Endothelial cell of umbilical vein (primary cell): Measurements from ENCODE around the gene GMPR2. TPM values are rescaled to one million over a fixed set of nuclear protein-coding genes. Genes with fewer than 3 reads are reported as not detected.

ENCODE experiments used
- BruUV-seq: library from RNA; stranded (reverse); fragments of 400-500 nt; replicated peaks from 2 replicates; lab custom pipeline; 2021; lab: Mats Ljungman, UMichigan
- CTCF ChIA-PET: fragments of 300-600, 350-600 bp; sonication (Branson Sonifier 250); formaldehyde crosslinking; loops from one replicate; lab custom pipeline; 2021; ENCODE audit warnings: antibody characterized with exemption, inconsistent platforms; lab: Charles Lee
- POLR2A ChIA-PET: fragments of 300-600, 350-600 bp; sonication (Branson Sonifier 250); formaldehyde crosslinking; loops from one replicate; lab custom pipeline; 2021; ENCODE audit warnings: antibody characterized with exemption, inconsistent platforms; lab: Charles Lee
- DNase-seq: peaks from one replicate; pipeline ENCODE4 v3.0.0-alpha.2; 2011; ENCODE audit warnings: low read depth, low spot score
- FAIRE-seq: peaks from 2 replicates; lab custom pipeline; 2011; peaks lifted over from hg19 to GRCh38; lab: Jason Lieb, UNC
- H2AFZ ChIP-seq: 2 replicates; pipeline ENCODE4 v1.6.0; 2012; ENCODE audit warnings: low read depth, low read length, control low read depth, inconsistent platforms
- H3K27ac ChIP-seq: 2 replicates; pipeline ENCODE4 v1.5.1; 2011; ENCODE audit warnings: low read depth, mild to moderate bottlenecking, control low read depth, low read length, moderate library complexity; ENCODE audit not compliant: insufficient read depth
- H3K27me3 ChIP-seq, 2 experiments: 2 replicates each; pipeline versions ENCODE4 v1.6.0 to v1.6.1; 2011; ENCODE audit warnings: low read length in 2 of 2, mixed read lengths in 1 of 2; ENCODE audit not compliant: control insufficient read depth in 2 of 2, insufficient read depth in 2 of 2
- H3K36me3 ChIP-seq, 2 experiments: 2 replicates in 1 of 2; 3 replicates in 1 of 2; pipeline ENCODE4 v1.5.1; 2011; ENCODE audit warnings: low read length in 2 of 2, mild to moderate bottlenecking in 1 of 2, moderate library complexity in 1 of 2; ENCODE audit not compliant: control insufficient read depth in 2 of 2, insufficient read depth in 2 of 2; ENCODE audit errors: extremely low read depth in 1 of 2
- H3K4me1 ChIP-seq: 3 replicates; pipeline ENCODE4 v1.5.1; 2011; ENCODE audit warnings: mild to moderate bottlenecking, low read length; ENCODE audit not compliant: control insufficient read depth, insufficient read depth; ENCODE audit errors: extremely low read depth
- H3K4me2 ChIP-seq: 2 replicates; pipeline ENCODE4 v1.6.1; 2011; ENCODE audit warnings: low read length, control low read depth, mixed read lengths; ENCODE audit not compliant: insufficient read depth
- H3K4me3 ChIP-seq, 3 experiments: fragments of 200-600 bp in 1 of 3; sonication (generic), shearing (Covaris generic) in 1 of 3; replicated peaks in 1 of 3; 2 replicates each; pipeline ENCODE4 v1.5.1; 2011 to 2016; ENCODE audit warnings: control low read depth in 3 of 3, low read length in 3 of 3, mild to moderate bottlenecking in 2 of 3, inconsistent platforms in 1 of 3, low read depth in 1 of 3, moderate library complexity in 1 of 3; ENCODE audit not compliant: insufficient read depth in 1 of 3
- H3K79me2 ChIP-seq: 2 replicates; pipeline ENCODE4 v1.6.0; 2012; ENCODE audit warnings: low read length, inconsistent platforms; ENCODE audit not compliant: control insufficient read depth, insufficient read depth
- H3K9ac ChIP-seq: replicated peaks from 2 replicates; pipeline ENCODE3; 2011; ENCODE audit warnings: low read length, control low read depth; ENCODE audit not compliant: insufficient read depth; ENCODE audit errors: extremely low read depth
- H3K9me1 ChIP-seq: replicated peaks from 3 replicates; pipeline ENCODE4 v1.6.0; 2011; ENCODE audit warnings: mild to moderate bottlenecking, low read length; ENCODE audit not compliant: control insufficient read depth, insufficient read depth; ENCODE audit errors: extremely low read depth
- H3K9me3 ChIP-seq: replicated peaks from 2 replicates; pipeline ENCODE4 v1.5.1; 2012; ENCODE audit warnings: low read length, inconsistent platforms; ENCODE audit not compliant: control insufficient read depth, insufficient read depth
- H4K20me1 ChIP-seq: replicated peaks from 2 replicates; pipeline ENCODE3; 2011; ENCODE audit warnings: mild to moderate bottlenecking, low read length; ENCODE audit not compliant: control insufficient read depth, insufficient read depth; ENCODE audit errors: extremely low read depth
- EZH2 ChIP-seq: IDR thresholded peaks from 2 replicates; pipeline ENCODE4 v1.6.1; 2012; ENCODE audit warnings: borderline replicate concordance, low read depth, mild to moderate bottlenecking, moderate library complexity, low read length, inconsistent platforms; ENCODE audit not compliant: severe bottlenecking
- FOS ChIP-seq: IDR thresholded peaks from 2 replicates; pipeline ENCODE4 v1.6.1; 2011; ENCODE audit warnings: mild to moderate bottlenecking, low read length, moderate library complexity, borderline replicate concordance; ENCODE audit not compliant: insufficient read depth
- GATA2 ChIP-seq: IDR thresholded peaks from 2 replicates; pipeline ENCODE4 v1.7.0; 2011; ENCODE audit warnings: low read depth, mild to moderate bottlenecking, moderate library complexity, mixed read lengths, low read length; ENCODE audit not compliant: insufficient read length, insufficient read depth
- JUN ChIP-seq: IDR thresholded peaks from 2 replicates; pipeline ENCODE4 v1.6.1; 2011; ENCODE audit warnings: borderline replicate concordance, low read depth; ENCODE audit not compliant: insufficient read length, insufficient read depth
- MYC ChIP-seq: IDR thresholded peaks from one replicate; pipeline ENCODE4 v1.6.1; 2011; ENCODE audit warnings: mild to moderate bottlenecking, low read depth, low read length
- POLR2A ChIP-seq: IDR thresholded peaks from 2 replicates; pipeline ENCODE4 v1.6.1; 2012; ENCODE audit warnings: low read depth, mild to moderate bottlenecking, control low read depth, low read length
- POLR2AphosphoS5 ChIP-seq: IDR thresholded peaks from 2 replicates; pipeline ENCODE4 v1.6.1; 2012; ENCODE audit warnings: low read depth, mild to moderate bottlenecking, control low read depth, low read length, moderate library complexity; ENCODE audit not compliant: insufficient read depth
- dilution Hi-C: fragments of 300-500 bp; cut with MboI; formaldehyde crosslinking; loops from one replicate; pipeline ENCODE4 v1.15.0; 2019; ENCODE audit warnings: low sequenced_read_pairs; ENCODE audit not compliant: extremely low pct_ligation_motif_present
- intact Hi-C: fragments of 100-400 bp; cut with micrococcal nuclease; formaldehyde crosslinking; loops from one replicate; pipeline ENCODE4 v1.10.0; 2022
- polyA plus RNA-seq, 4 experiments: library from polyadenylated mRNA; depleted of rRNA in 3 of 4; stranded (reverse) in 3 of 4; unstranded in 1 of 4; fragments of >200 nt; gene quantifications; 2 replicates each; pipeline versions ENCODE4 v1.2.1 to v1.2.3, GENCODE V29; 2011 to 2012; ENCODE audit warnings: missing spikeins in 1 of 4
- total RNA-seq: library from RNA; stranded (reverse); gene quantifications from 2 replicates; pipeline ENCODE4 v1.2.3, GENCODE V29; 2021
- TF ChIP-seq, protein P1 (sequence below), 2 donors: IDR thresholded peaks; 1 replicate in 1 of 2; 2 replicates in 1 of 2; pipeline ENCODE4 v1.5.1; 2011; ENCODE audit warnings: low read length in 2 of 2, mild to moderate bottlenecking in 2 of 2, moderate library complexity in 2 of 2, control low read depth in 1 of 2, inconsistent platforms in 1 of 2, low read depth in 1 of 2; ENCODE audit not compliant: insufficient read depth in 1 of 2; ENCODE audit errors: extremely low read depth in 1 of 2
- TF ChIP-seq, protein P2 (sequence below): IDR thresholded peaks from 2 replicates; pipeline ENCODE4 v1.6.1; 2011; ENCODE audit not compliant: insufficient read depth, insufficient read length

GMPR2 gene
- total and polyA plus RNA-seq, 2 donors (not counting 3 experiments of a cell fraction or from before 2014, with no cell fraction given) = 58.1 to 61.8 TPM

DNA sequence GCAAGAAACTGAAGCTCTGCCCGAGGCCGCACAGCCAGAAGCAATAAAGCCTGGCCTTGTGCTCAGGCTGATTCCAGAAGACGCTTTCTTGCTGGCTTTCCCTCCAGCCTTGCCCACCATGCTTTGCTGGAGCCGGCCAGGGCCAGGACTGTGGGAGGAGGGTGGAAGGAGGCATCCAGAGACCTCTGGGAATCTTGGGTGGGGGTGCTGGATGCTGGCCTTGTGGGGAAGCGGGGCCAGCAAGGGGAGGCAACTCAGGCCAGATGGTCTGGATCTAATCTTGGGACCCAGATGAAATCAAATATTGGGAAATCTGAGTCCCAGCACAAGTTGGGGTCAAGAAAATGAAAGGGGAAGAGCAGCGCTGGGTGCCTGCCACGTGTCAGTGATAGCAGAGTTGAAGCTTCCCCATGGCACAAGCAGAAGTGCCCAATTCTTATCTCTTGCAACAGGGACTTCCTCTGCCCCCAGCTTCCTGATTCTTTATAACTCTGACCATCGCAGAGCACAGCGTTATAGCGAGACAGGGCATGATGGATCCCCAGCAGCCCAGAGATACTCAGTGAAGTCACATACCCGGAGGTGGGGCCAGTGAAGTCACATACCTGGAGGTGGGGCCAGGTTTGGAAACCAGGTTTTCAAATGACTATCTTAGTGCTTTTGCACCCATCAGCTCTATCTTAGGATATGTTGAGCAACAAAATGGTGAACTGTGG, 45.0 kb downstream of the GMPR2 start:
- BruUV-seq = no TSS peak
- no peak for DNase-seq
- dilution Hi-C loops = no loop called here
- FAIRE-seq = no peak
- no peaks in the 10 kb centered on the region for H4K20me1 ChIP-seq
- no peaks in the 10 kb centered on the region for H3K79me2 ChIP-seq
- ChIA-PET CTCF (interaction anchor here (0.9 to 1.0 kb wide), 3 partner anchors 19 to 30 kb away, joined by 3 to 4 read pairs (median 3); partner anchors contain the start of gene CIDEB), POLR2A (interaction anchor here (0.6 kb wide), 1 partner anchor 34 kb away, joined by 8 read pairs; no protein-coding TSS in a partner anchor)
- no peaks in the 10 kb centered on the region for H3K27me3 ChIP-seq
- no peak overlapping the region for H3K27ac ChIP-seq
- H2AFZ ChIP-seq = no peak overlapping the region
- no peaks in the 10 kb centered on the region for H3K36me3 ChIP-seq
- intact Hi-C loops = no loop called here
- no peaks in the 10 kb centered on the region for H3K9me1 ChIP-seq
- no peak overlapping the region for H3K9ac ChIP-seq
- no peak overlapping the region for H3K4me2 ChIP-seq
- no peaks in the 10 kb centered on the region for H3K4me1 ChIP-seq
- no peak overlapping the region for H3K4me3 ChIP-seq
- TF ChIP-seq POLR2AphosphoS5 (no peak), JUN (no peak), FOS (no peak), POLR2A (no peak), MYC (no peak), EZH2 (no peak), GATA2 (no peak)
- TF ChIP-seq, protein P1, sequence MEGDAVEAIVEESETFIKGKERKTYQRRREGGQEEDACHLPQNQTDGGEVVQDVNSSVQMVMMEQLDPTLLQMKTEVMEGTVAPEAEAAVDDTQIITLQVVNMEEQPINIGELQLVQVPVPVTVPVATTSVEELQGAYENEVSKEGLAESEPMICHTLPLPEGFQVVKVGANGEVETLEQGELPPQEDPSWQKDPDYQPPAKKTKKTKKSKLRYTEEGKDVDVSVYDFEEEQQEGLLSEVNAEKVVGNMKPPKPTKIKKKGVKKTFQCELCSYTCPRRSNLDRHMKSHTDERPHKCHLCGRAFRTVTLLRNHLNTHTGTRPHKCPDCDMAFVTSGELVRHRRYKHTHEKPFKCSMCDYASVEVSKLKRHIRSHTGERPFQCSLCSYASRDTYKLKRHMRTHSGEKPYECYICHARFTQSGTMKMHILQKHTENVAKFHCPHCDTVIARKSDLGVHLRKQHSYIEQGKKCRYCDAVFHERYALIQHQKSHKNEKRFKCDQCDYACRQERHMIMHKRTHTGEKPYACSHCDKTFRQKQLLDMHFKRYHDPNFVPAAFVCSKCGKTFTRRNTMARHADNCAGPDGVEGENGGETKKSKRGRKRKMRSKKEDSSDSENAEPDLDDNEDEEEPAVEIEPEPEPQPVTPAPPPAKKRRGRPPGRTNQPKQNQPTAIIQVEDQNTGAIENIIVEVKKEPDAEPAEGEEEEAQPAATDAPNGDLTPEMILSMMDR (IDR thresholded peaks at IDR 0.05; ENCODE audit: extremely low read depth in 1 of 2, insufficient read depth in 1 of 2, low read depth in 1 of 2, low read length in 2 of 2) = no peak
- TF ChIP-seq, protein P2, sequence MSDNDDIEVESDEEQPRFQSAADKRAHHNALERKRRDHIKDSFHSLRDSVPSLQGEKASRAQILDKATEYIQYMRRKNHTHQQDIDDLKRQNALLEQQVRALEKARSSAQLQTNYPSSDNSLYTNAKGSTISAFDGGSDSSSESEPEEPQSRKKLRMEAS = no peak
- H3K9me3 ChIP-seq = no peaks in the 10 kb centered on the region
